Hematopoietic multipotent progenitor cell (in vitro differentiated cells): ENCODE measurements around the gene FAM210A. TPM values are rescaled to one million over a fixed set of nuclear protein-coding genes. Genes with fewer than 3 reads are reported as not detected.

ENCODE experiments used
- DNase-seq, 3 donors: peaks; one replicate each; pipeline ENCODE4 v3.0.0-alpha.2; 2011 to 2015; ENCODE audit warnings: low read depth in 2 of 3, low spot score in 2 of 3
- total RNA-seq: library from RNA; depleted of rRNA; stranded (reverse); fragments of >200 nt; gene quantifications from one replicate; pipeline ENCODE4 v1.2.3, GENCODE V29; 2012

Gene FAM210A
- total RNA-seq, 1 donor = 13.7 TPM

- no peak for DNase-seq
These were observed 76.7 kb downstream of the FAM210A start for GRCh38 chr18:13649397-13650390.

DNA sequence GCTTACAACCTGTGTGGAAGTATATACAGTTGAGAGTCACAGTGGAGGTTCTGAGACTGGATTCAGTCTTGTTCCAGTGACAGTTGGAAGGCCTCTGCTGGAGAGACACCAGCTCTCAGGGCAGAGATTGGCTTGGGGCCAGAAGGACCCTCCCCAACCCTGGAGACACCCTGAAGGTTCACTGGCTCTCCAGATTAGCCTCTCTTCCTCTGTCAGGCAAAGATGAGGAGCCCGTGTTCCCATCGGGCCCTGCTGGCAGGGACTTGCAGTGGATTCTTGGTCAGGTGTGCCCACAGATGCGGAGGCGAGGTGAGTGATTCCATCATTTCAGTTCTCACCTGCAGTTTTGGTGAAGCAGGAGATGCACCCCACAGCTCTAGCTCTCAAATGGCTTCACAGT, 78.6 kb downstream of the FAM210A start:
- DNase-seq = no peak

- no peak for DNase-seq
These were observed 79.7 kb downstream of the FAM210A start for GRCh38 chr18:13646633-13647032.

- no peak for DNase-seq
These were observed 81.3 kb downstream of the FAM210A start for GRCh38 chr18:13645093-13645492.

DNA sequence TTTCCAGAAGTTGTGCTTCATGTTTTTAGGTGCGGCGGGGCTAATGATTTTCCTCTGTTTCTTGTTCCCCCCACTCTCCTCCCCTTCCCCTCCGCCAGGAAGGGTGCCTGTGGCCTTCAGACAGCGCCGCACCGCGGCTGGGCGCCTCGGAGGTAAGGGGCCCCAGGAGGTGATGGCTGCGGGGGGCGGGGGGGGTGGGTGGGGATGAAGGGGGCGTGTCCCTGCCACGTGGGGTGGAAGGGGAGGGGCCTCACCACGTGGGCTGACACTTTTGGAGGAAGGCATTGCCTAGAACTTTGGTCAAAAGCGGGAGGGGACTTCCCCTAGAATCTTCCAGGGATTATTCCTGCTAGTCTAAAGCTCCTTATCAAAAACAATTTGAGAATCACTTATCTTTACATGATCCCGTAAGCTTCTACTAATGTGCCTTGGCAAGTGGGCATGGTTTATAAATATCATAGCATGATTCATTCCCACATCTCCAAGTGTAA, 83.1 kb downstream of the FAM210A start:
- DNase-seq = no peak

GRCh38 chr18:13642440-13642827, 83.9 kb downstream of the FAM210A start:
- no peak for DNase-seq

DNA sequence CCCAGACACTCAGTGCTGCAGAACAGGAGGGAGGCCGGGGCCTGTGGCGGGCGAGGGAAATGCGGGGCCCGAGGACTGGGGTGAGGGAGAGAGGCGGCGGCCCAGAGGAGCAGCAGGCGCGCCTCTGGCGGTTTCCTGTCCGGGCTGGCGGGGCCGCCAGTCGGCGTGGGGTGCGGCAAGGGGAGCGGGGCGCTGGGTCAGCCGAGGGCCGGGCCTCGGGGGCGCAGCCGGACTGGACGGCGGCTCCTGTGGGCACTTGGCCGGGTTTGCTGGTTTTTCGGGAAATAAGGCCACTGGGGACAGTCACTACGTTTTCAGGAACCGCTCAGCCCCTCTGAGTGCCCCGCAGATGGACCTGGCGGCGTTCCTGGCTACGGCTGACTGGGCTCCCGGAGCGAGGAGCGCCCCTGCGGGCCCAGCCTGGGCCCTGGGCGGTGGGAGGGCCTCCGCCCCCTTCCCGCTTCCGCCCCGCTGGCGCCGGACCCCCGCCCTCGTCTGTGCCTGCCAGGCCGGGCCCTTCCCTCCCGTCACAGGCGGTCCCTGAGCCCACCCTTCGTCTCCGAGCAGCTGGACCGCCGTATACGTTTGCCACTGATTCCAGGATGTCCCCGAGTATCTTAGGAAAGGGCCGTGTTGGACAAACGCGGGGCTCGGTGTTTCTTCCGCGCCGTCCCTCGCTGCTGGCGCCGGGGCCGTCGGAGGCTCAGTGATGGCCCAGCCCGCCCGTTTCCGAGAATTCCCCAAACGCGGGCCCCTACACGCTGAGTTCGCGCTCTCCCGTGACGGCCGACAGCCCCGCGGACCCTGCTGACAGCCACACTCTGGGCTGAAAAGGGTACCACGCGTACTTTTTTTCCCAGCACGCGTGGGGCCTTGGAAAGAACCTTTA, 84.6 kb downstream of the FAM210A start:
- peak in 2 of 3 donors; percentile 29 to 42 for DNase-seq

- no peak for DNase-seq
These were observed 86.0 kb downstream of the FAM210A start for GRCh38 chr18:13640266-13640860.

DNA sequence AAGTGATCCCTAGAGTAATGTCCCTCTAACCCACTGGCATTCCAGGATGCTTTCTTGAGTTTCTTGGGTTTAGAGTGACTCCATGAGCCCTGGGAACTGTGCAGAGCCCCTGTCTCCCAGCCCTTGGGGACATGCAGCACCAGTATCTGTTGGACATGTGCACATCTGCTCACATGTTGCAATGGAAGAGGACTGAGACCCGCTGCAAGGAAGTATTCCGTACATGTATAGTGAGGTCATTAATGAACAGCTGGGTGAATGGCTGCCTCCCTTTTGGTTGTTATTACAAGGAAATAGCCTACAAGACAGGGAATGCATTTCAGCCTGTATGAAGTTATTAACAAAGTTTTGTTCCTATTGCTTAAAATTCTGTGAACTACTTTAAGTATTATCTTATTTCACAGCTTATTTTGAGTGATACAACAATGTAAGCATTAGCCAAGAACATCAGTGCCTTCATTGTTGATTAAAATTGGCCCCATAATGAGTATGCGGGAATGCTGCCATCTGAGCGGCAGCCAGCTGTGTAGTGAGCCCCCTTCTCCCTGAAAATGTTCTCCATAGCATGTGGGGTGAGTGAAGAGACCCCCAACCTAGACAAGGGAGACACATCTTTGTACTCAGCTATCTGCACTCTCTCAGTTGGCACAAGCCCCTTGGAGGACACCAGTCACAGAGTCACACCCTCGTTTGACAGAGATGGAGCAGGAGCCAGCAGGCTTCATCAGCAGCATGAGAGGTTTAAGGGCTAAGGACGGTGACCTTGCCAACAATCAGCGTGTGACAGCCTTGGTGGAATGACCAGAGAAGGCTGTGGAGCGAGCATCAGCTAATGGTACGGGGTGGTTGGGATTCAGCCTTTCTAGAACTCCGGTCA, 87.4 kb downstream of the FAM210A start:
- no peak for DNase-seq

DNA sequence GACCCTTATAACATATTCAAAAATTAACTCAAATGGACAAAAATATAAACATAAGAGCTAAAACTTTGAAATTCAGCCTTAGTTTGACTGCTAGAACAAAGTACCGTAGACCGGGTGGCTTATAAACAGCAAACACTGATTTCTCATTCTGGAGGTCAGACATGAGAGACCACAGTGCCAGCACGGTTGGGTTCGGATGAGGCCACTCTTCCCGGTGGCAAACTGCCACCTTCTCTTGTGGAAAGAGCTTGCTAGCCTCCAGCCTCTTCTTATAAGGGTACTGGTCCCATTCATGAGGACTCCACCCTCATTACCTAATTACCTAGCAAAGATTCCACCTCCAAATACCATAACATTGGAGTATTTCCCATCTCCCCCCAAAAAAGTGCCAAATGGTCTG, 91.3 kb downstream of the FAM210A start:
- DNase-seq = no peak

DNA sequence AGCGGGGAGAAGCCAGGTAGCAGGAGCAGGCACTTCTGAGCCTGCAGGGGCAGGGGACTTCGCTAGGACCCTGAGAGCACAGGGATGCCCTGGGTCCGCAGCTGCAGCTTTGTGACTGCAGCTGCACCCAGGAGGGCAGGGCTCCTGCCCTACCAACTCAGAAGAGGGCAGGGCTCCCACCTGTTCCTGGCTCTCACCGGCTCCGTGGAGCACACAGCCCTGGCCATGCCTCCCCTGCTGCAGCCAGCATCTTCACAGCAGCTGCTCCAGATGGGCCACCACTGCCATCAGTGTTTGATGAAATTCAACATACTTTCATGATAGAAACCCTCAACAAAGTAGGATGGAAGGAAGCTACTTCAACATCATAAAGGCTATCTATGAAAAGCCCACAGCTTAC, 92.7 kb downstream of the FAM210A start:
- DNase-seq = no peak

GRCh38 chr18:13630716-13631268, 95.6 kb downstream of the FAM210A start:
- DNase-seq = no peak

GRCh38 chr18:13629841-13630715, 96.3 kb downstream of the FAM210A start:
- peak in 2 of 3 donors; percentile 73 to 86 for DNase-seq

GRCh38 chr18:13628211-13628610, 98.1 kb downstream of the FAM210A start:
- DNase-seq = peak in 1 of 3 donors; percentile 55

DNA sequence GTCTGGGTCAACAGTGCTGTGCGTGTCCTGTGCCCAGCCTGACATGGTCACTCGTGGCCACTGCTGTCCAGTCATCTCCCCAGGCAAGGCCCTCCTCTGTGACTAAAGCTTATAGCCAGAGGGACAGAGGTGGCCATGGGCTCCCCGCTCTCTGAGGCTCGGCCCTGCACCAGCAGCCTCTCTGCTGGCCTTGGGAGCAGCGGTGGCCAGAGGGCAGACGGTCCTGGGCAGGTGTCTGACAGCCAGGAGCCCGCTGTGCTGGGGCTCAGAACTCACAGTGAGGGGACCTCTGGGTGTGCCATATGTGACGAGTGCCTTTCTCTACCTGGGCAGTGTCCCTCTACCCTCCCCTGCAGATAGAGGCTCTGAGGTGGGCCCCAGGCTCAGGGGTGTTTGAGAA, 98.7 kb downstream of the FAM210A start:
- DNase-seq = no peak

GRCh38 chr18:13626544-13626908, 99.8 kb downstream of the FAM210A start:
- DNase-seq = no peak

DNA sequence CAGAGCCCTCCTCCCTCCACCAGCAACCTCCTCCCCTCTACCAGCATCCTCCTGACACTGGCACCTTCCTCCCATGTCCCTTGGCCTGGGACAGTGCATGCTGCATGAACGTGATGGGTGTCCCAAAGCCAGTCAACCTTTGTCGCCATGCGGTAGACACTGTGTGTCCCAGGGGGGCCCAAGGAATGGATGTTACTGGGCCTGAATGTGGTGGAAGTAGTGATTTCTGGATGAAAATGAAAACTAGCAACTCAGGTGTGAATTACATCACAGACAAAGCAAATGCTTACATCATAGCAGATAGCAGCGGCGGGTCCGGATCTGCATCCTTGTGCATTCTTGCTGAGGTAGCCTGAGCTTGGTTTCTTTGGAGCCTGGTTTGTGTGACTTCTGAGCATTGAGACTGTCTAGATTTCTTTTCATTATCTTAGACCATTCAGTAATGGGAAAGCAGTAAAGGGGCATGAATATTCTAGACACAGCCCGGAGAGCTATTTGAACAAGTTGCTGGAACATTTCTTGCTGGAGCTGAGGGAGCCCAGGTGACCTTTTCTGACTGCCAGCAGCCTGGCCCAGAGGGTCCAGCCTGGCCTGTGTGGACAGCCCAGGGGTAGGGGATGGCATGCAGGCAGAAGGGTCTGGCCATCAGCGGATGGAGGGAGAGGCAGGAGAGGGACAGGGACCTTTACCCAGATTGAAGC, 100.4 kb downstream of the FAM210A start:
- no peak for DNase-seq

GRCh38 chr18:13625355-13625754, 101.0 kb downstream of the FAM210A start:
- DNase-seq = no peak
